PC-3 (cell line): ENCODE results near the gene UNK. TPM values are rescaled to one million over a fixed set of nuclear protein-coding genes. Genes with fewer than 3 reads are reported as not detected.

Experiments used
- ATAC-seq: fragments of 200-7000 bp; cut with Tn5 transposase; 2 replicates; pipeline ENCODE4 v1.9.1; 2020; ENCODE audit warnings: mild to moderate bottlenecking, moderate library complexity
- BruUV-seq: library from RNA; stranded (reverse); fragments of 400-500 nt; replicated peaks from 2 replicates; lab custom pipeline; 2021; lab: Mats Ljungman, UMichigan
- CTCF ChIA-PET: fragments of 300-600 bp; sonication (Branson Sonifier 250); formaldehyde crosslinking; loops from one replicate; lab custom pipeline; 2022; ENCODE audit warnings: antibody characterized with exemption; lab: Charles Lee
- POLR2A ChIA-PET: fragments of 300-600 bp; sonication (Branson Sonifier 250); formaldehyde crosslinking; loops from one replicate; lab custom pipeline; 2022; ENCODE audit warnings: antibody characterized with exemption; ENCODE audit not compliant: unreplicated experiment; lab: Charles Lee
- DNase-seq: peaks from one replicate; pipeline ENCODE4 v3.0.0-alpha.2; 2015
- H2AFZ ChIP-seq: fragments of 300-600 bp; sonication (generic); 2 replicates; pipeline ENCODE4 v1.6.0; 2016; ENCODE audit warnings: antibody characterized with exemption, low read length
- H3F3A ChIP-seq: fragments of 300-600 bp; sonication (generic); one replicate; pipeline ENCODE4 v1.6.0; 2017; ENCODE audit warnings: antibody characterized with exemption, low read length, control low read depth, mild to moderate bottlenecking; ENCODE audit not compliant: unreplicated experiment
- H3K27ac ChIP-seq: fragments of 300-600 bp; sonication (generic); 2 replicates; pipeline ENCODE4 v1.5.1; 2016; ENCODE audit warnings: mild to moderate bottlenecking, low read length
- H3K27me3 ChIP-seq: fragments of 300-600 bp; sonication (generic); 2 replicates; pipeline ENCODE4 v1.6.1; 2016; ENCODE audit warnings: low read length, mixed read lengths
- H3K36me3 ChIP-seq: fragments of 300-600 bp; sonication (generic); 2 replicates; pipeline ENCODE4 v1.6.1; 2016; ENCODE audit warnings: low read depth, mixed run types, low read length, mixed read lengths
- H3K4me1 ChIP-seq: fragments of 300-600 bp; sonication (generic); 2 replicates; pipeline ENCODE4 v1.5.1; 2016; ENCODE audit warnings: low read length; ENCODE audit not compliant: insufficient read depth
- H3K4me2 ChIP-seq: fragments of 300-600 bp; sonication (generic); 2 replicates; pipeline ENCODE4 v1.6.0; 2016; ENCODE audit warnings: low read length
- H3K4me3 ChIP-seq: fragments of 300-600 bp; sonication (generic); 2 replicates; pipeline ENCODE4 v1.5.1; 2016; ENCODE audit warnings: mild to moderate bottlenecking, low read length, mixed read lengths
- H3K79me2 ChIP-seq: fragments of 300-600 bp; sonication (generic); 2 replicates; pipeline ENCODE4 v1.6.1; 2017; ENCODE audit warnings: low read length, mixed read lengths
- H3K9ac ChIP-seq: fragments of 300-600 bp; sonication (generic); 2 replicates; pipeline ENCODE4 v1.6.0; 2016; ENCODE audit warnings: mild to moderate bottlenecking, low read length
- H3K9me2 ChIP-seq: fragments of 300-600 bp; sonication (generic); replicated peaks from 2 replicates; pipeline ENCODE4 v1.6.1; 2016; ENCODE audit warnings: mixed run types, low read length, mixed read lengths
- H3K9me3 ChIP-seq: fragments of 300-600 bp; sonication (generic); 2 replicates; pipeline ENCODE4 v1.6.1; 2016; ENCODE audit warnings: low read length, mixed read lengths
- H4K20me1 ChIP-seq: fragments of 300-600 bp; sonication (generic); 2 replicates; pipeline ENCODE4 v1.6.1; 2016; ENCODE audit warnings: low read length, mixed read lengths
- CTCF ChIP-seq: fragments of 300-600 bp; sonication (generic); conservative IDR thresholded peaks from 2 replicates; pipeline ENCODE4 v1.5.1; 2017; ENCODE audit warnings: antibody characterized with exemption, low read depth, mild to moderate bottlenecking, low read length
- EZH2 ChIP-seq: fragments of 300-600 bp; sonication (generic); IDR thresholded peaks from one replicate; pipeline ENCODE4 v1.6.1; 2017; ENCODE audit warnings: antibody characterized with exemption, mild to moderate bottlenecking, low read length; ENCODE audit not compliant: unreplicated experiment
- EZH2phosphoT487 ChIP-seq: fragments of 300-600 bp; sonication (generic); IDR thresholded peaks from 2 replicates; pipeline ENCODE4 v1.6.1; 2018; ENCODE audit warnings: mild to moderate bottlenecking, antibody characterized with exemption, low read length, borderline replicate concordance
- intact Hi-C: fragments of 100-400 bp; cut with micrococcal nuclease; formaldehyde crosslinking; loops from 2 replicates; pipeline ENCODE4 v1.9.0; 2023
- total RNA-seq: library from RNA; depleted of rRNA; stranded (reverse); fragments of >200 nt; gene quantifications from 2 replicates; pipeline ENCODE4 v1.2.3, GENCODE V29; 2014

UNK gene
- total RNA-seq, 1 experiment from 2014 or later = 21.8 TPM

GRCh38 chr17:75834928-75835653 is 50.5 kb downstream of the UNK start:
- Histone ChIP-seq H3K9me3 (no peaks in the 10 kb centered on the region), H3F3A (no peaks in the 10 kb centered on the region), H3K9me2 (no peaks in the 10 kb centered on the region), H3K27ac (no peak overlapping the region), H3K4me2 (no peak overlapping the region), H3K4me1 (peaks cover 9% of the 10 kb centered on the region), H3K9ac (no peak overlapping the region), H3K4me3 (no peak overlapping the region), H4K20me1 (no peaks in the 10 kb centered on the region), H2AFZ (no peak overlapping the region), H3K36me3 (peaks cover 2% of the 10 kb centered on the region; the same call in 1 of the 2 replicates), H3K27me3 (no peaks in the 10 kb centered on the region), H3K79me2 (no peaks in the 10 kb centered on the region)
- intact Hi-C loops = loop anchor here (5.0 kb wide), 1 partner anchor 53 kb away; the partner anchor contains the start of gene UNK
- no peak for TF ChIP-seq EZH2phosphoT487
- no TSS peak for BruUV-seq
- ATAC-seq (no peak), DNase-seq (no peak)
- ChIA-PET POLR2A (no interaction called here), CTCF (no interaction called here)

GRCh38 chr17:75835654-75835987 is 51.0 kb downstream of the UNK start:
- Histone ChIP-seq H3K9me2 (no peaks in the 10 kb centered on the region), H3K9me3 (no peaks in the 10 kb centered on the region), H3K79me2 (no peaks in the 10 kb centered on the region), H3F3A (no peaks in the 10 kb centered on the region), H4K20me1 (no peaks in the 10 kb centered on the region), H3K4me2 (no peak overlapping the region), H3K27me3 (no peaks in the 10 kb centered on the region), H2AFZ (no peak overlapping the region), H3K4me3 (no peak overlapping the region), H3K9ac (no peak overlapping the region), H3K27ac (no peak overlapping the region), H3K36me3 (no peaks in the 10 kb centered on the region; the same call in 1 of the 2 replicates), H3K4me1 (peaks cover 9% of the 10 kb centered on the region)
- POLR2A ChIA-PET = no interaction called here
- BruUV-seq = no TSS peak
- CTCF ChIA-PET = no interaction called here
- ATAC-seq = no peak
- TF ChIP-seq EZH2 (no peak), CTCF (no peak), EZH2phosphoT487 (no peak)
- intact Hi-C loops = no loop called here
- DNase-seq = no peak

- H3K4me1 ChIP-seq = peaks cover 9% of the 10 kb centered on the region
- H3K79me2 ChIP-seq = no peaks in the 10 kb centered on the region
- H3K27ac ChIP-seq = no peak overlapping the region
- no peak overlapping the region for H2AFZ ChIP-seq
- H4K20me1 ChIP-seq = no peaks in the 10 kb centered on the region
- ChIA-PET POLR2A (interaction anchor here (0.6 kb wide), 1 partner anchor 57 kb away, joined by 5 read pairs; no protein-coding TSS in a partner anchor), CTCF (interaction anchor here (0.6 kb wide), 1 partner anchor 9 kb away, joined by 3 read pairs; no protein-coding TSS in a partner anchor)
- no peak overlapping the region for H3K4me3 ChIP-seq
- H3K36me3 ChIP-seq = no peaks in the 10 kb centered on the region; the same call in 1 of the 2 replicates
- no peaks in the 10 kb centered on the region for H3K9me3 ChIP-seq
- H3K27me3 ChIP-seq = no peaks in the 10 kb centered on the region
- TF ChIP-seq EZH2phosphoT487 (no peak), CTCF (no peak), EZH2 (no peak)
- DNase-seq (no peak), ATAC-seq (no peak)
- no peak overlapping the region for H3K9ac ChIP-seq
- H3K4me2 ChIP-seq = no peak overlapping the region
- H3F3A ChIP-seq = no peaks in the 10 kb centered on the region
- no peaks in the 10 kb centered on the region for H3K9me2 ChIP-seq
- no TSS peak for BruUV-seq
- intact Hi-C loops = no loop called here
These were observed 52.0 kb downstream of the UNK start for GRCh38 chr17:75836605-75837004.
